Left kidney (tissue), 2 donors: ENCODE measurements around the gene SPINT1. TPM values are rescaled to one million over a fixed set of nuclear protein-coding genes. Genes with fewer than 3 reads are reported as not detected.
A peak's percentile ranks its signal among the peaks of the same experiment; 100 is the strongest.

ENCODE experiments used
- DNase-seq: peaks from one replicate; pipeline ENCODE4 v3.0.0-alpha.2; 2013
- polyA plus RNA-seq: library from polyadenylated mRNA; unstranded; fragments of 120-200 nt; gene quantifications from one replicate; pipeline ENCODE4 v1.2.1, GENCODE V29; 2013; ENCODE audit not compliant: insufficient read length

Gene SPINT1
- polyA plus RNA-seq, 1 donor = 66.7 TPM

DNA sequence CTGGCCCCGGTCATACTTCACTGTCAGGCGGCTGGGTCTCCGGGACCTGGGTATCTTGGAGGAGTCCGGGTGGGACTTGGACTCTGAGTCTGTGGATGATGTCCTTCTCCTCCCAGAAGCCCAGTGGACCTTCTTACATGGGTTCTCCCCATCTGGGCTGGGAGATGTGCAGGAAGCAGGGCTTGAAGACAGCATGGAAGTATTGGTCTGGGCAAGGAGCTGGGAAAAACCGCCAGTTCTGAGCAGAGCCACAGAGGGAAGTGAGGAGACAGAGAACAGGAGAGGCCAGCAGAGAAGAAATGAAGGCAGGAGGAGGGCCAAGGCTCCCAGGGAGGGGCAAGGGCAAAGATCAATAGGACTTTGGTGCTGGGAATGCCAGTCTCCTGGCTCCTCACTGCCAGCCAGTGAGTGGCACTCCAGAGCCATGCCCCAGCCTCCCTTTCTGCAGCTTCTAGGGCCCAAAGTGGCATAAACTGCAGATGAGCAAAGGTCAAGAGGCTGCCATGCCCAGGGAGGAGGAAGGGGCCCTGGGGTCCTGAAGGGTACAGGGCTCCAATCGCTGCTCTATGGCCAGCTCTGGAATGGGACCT lies 15.3 kb upstream of the SPINT1 start, which contains the start of gene PPP1R14D:
TSS of gene PPP1R14D (minus strand) at position 262 of the 590 bp plus-strand sequence. CDS start at position 195, 67 bp downstream.
- DNase-seq = no peak

- DNase-seq = no peak
These were observed 14.7 kb upstream of the SPINT1 start for GRCh38 chr15:40829115-40829514.

GRCh38 chr15:40830884-40831283 lies 13.0 kb upstream of the SPINT1 start:
- DNase-seq = no peak

GRCh38 chr15:40831861-40832260 lies 12.0 kb upstream of the SPINT1 start:
- DNase-seq = no peak

- no peak for DNase-seq
These were observed 10.9 kb upstream of the SPINT1 start for GRCh38 chr15:40832903-40833302.

DNA sequence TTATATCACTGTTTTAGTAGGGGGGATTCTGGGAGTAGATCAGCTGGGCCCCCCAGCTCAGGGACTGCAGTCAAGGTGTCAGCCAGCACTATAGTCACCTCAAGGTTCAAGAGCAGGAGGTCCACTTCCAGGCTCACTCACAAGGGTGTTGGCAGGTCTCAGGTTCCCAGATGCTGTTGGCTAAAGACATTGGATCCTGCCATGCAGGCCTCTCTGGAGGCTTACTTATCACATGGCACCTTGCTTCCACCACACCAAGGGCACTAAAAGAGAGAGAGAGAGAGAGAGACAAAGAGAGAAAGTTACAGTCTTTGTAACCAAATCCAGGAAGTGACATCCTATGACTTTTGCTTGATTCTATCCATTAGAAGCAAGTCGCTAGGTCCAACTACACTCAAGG lies 7.8 kb upstream of the SPINT1 start:
- no peak for DNase-seq

DNA sequence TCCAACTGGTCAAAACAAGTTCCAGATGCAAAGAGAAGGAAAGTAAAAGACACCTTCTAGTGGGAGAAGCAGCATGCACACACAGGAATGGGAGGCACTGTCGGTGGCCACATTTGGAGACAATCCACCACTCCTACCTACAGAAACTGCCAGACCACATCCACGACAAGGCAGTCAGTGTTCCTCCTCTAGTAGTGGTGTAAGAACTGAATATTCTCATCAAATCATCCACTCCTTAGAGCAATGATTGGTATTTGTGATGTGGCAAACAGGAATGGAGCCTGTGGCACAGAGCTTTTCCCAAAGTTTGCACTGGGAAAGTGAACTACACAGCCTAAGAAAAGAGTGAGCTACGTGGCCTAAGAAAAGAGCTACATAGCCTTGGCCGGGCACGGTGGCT lies 5.1 kb upstream of the SPINT1 start:
- DNase-seq = no peak

DNA sequence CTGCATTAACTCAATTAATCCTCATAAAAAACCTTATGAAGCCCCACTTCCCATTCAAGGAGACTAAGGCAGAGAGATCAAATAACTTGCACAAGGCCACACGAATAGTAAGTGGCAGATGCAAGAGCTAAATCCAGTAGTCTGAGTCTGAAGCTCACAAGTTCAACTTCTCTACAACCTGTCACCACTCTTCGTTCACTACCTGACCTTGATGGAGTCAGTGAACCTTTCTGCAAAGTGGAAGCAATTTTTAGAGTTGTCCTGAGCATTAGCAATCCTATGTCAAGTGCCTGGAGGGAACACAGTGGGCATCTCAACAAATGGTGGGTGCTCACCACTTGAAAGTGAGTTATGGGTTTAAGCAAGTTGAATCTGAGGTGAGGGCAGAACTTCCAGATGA lies 2.1 kb upstream of the SPINT1 start:
- no peak for DNase-seq

GRCh38 chr15:40843261-40843884 lies 475 bp upstream of the SPINT1 start:
- no peak for DNase-seq

DNA sequence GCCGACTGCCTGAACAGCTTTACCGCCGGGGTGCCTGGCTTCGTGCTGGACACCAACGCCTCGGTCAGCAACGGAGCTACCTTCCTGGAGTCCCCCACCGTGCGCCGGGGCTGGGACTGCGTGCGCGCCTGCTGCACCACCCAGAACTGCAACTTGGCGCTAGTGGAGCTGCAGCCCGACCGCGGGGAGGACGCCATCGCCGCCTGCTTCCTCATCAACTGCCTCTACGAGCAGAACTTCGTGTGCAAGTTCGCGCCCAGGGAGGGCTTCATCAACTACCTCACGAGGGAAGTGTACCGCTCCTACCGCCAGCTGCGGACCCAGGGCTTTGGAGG lies 815 bp downstream of the SPINT1 start:
- no peak for DNase-seq

GRCh38 chr15:40845036-40845435 lies 1.2 kb downstream of the SPINT1 start:
- no peak for DNase-seq

DNA sequence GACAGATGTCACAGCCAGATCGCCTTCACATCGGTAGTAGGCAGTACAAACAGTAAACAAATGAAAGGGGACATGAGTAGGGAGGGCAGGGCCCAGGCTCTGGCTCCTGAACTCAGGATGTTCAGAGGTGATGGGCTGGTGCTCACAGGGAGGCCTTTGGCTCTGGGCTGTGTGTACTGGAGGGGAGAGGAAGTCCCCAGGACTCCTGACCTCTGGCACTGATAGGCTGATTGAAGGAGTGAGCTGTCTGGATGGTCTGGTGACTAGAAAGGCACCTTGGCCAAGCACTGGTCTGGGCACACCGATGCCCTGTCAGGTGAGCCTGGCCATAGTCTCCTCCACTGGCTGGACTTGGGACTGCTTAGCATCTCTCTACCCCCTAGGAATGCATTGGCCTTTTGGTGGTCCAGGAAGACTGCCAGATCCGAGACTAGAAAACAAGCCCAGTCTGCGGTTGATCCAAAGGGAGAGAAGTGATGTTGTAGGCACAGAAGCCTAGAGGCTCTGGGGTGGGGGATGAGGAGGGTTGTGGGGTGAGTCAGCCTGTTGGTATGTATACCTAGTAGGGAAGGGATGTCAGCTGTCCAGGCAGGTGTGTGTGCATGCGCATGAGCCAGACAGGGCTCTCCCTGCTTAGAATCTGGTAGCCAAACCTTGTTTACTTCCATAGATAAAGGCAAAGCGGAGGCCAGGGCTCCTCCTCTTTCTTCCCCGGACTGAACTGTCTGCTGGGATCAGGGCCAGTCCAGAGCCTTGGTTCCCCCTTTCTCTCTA lies 1.9 kb downstream of the SPINT1 start:
- no peak for DNase-seq

DNA sequence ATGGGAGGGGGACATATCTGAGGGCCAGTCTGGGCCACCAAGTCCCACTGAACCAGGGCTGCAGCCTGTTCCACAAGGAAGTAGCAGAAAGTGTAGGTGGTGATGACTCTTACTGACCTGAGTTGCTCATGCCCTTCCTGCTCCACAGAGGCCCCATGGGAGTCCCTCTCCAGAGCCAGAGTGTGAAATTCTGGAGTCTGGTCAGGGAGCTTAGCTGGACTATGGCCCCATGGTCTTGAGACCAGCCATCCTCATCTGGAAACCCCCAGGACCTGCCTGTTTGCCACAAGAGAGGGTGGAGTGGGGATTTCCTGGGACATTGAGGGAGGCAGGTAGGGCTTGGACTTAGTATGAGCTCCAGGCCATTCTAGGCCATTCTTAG lies 3.0 kb downstream of the SPINT1 start:
- DNase-seq = no peak

DNA sequence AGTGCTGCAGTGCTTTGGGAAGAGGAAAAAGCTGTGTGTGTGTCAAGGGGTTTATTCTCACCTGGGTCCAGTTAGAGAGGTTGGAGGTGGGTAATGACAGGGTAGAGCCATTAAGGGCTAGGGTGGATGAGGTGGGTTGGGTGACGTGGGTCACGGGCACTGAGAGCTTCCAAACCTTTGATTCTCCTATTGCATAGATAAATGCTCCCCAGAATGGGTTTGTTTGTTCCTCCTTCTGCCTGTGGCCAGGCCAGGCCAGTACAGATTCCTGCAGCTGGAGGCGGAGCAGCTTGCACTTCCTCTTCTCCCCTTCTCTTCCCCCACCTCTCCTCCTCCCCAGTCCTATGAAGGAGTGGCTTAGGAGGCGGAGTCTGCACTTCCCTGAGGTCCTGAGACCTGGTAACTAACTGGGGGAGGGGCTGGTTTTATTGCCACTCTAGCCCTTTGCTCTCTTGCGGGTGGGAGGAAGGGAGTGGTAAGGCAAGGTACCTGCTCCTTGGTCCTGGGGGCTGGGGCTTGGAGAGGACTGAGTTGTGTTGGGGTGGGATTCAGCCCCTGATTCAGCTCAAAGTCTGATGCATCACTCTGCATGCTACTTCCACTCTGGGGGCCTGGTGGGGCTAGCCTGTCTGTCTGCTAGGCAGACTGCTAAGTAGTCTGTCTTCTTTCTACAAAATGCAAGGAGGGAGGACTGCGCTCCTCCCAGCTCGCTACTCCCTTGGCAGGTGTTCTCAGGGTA lies 3.5 kb downstream of the SPINT1 start:
- DNase-seq = peak; percentile 84

GRCh38 chr15:40850576-40851112 lies 6.8 kb downstream of the SPINT1 start:
- no peak for DNase-seq

GRCh38 chr15:40852529-40852928 lies 8.7 kb downstream of the SPINT1 start:
- no peak for DNase-seq

- no peak for DNase-seq
These were observed 9.5 kb downstream of the SPINT1 start for GRCh38 chr15:40853241-40853890.

GRCh38 chr15:40854161-40854560 lies 10.3 kb downstream of the SPINT1 start:
- DNase-seq = no peak

DNA sequence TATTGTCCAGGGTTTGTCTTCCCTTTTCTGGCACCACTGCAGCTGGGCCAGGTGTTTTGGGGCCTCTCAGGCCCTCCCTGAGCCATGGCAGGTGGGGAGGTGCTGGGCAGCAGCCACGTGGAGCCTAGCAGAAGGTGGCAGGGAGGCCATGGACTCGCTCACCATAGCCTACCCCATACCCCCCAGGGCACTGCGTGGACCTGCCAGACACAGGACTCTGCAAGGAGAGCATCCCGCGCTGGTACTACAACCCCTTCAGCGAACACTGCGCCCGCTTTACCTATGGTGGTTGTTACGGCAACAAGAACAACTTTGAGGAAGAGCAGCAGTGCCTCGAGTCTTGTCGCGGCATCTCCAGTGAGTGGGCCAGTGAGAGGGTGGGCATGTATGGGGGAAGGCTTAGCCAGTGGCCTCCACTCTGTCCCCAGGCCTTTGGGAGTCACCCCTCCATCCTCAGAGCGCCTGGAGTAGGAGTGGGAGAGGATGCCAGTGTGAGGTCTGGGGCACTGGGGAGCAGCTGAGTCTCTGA lies 11.9 kb downstream of the SPINT1 start:
- DNase-seq = no peak

DNA sequence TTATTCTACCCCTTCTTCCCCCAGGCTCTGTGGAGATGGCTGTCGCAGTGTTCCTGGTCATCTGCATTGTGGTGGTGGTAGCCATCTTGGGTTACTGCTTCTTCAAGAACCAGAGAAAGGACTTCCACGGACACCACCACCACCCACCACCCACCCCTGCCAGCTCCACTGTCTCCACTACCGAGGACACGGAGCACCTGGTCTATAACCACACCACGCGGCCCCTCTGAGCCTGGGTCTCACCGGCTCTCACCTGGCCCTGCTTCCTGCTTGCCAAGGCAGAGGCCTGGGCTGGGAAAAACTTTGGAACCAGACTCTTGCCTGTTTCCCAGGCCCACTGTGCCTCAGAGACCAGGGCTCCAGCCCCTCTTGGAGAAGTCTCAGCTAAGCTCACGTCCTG lies 12.9 kb downstream of the SPINT1 start:
- no peak for DNase-seq

GRCh38 chr15:40857601-40858341 lies 13.9 kb downstream of the SPINT1 start:
- DNase-seq = peak; percentile 75
